SW 1271 (cell line): ENCODE results near the gene FADS2.

Experiments used
- DNase-seq, 2 experiments: peaks; one replicate each; lab custom pipeline; 2025; lab: John Stamatoyannopoulos, UW

The FADS2 gene

DNA sequence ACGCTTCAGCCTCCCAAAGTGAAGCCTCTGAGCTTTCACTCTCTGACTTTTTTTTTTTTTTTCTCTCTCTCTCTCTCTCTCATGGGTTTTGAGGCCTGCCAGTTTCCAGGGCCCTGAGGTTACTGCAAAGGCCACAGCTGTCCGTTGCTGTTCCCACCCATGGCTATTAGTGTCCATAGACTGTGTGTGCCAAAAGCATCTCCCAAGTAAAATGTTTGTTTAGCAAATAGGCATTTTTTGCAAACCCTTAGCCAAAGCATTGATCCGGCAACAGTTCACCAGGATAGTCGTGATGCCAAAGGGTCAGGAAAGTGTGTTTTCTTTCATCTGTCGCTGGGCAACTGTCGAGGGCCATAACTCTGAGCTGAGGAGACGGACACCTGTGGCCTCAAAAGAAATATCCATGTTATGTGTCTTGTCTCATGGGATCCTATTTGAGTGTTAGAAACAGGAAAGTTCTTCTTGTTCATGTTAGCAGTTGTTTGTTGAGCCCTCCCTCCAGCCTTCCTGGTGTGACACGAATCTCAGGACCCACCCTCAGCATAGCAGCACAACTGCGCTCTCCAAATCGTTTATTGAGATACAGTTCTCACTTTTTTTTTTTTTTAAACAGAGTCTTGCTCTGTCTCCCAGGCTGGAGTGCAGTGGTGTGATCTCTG lies 18.4 kb downstream of the FADS2 start:
- DNase-seq, result no peak

DNA sequence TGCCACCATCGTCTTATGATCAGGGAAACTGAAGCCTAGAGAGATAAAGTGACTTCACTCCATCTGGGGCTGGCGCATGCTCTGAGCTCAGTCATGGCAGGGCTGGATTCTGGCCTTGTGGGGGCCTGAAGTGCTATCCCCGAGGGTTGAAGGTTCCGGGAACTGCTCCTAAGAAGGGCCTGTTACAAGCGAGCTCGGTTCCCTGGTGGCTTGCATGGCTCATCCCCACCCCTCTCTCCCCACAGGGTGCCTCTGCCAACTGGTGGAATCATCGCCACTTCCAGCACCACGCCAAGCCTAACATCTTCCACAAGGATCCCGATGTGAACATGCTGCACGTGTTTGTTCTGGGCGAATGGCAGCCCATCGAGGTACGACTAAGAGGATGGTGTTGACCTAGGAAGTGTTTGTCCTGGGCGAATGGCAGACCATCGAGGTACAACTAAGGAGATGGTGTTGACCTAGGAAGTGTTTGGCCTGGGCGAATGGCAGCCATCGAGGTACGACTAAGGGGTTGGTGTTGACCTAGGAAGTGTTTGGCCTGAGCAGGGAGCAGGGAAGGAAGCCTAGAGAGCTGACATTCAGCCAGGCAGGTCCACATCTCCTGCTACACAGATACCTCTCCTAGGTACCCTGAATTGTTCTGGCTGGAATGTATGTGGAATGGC lies 19.9 kb downstream of the FADS2 start:
- DNase-seq, result no peak

DNA sequence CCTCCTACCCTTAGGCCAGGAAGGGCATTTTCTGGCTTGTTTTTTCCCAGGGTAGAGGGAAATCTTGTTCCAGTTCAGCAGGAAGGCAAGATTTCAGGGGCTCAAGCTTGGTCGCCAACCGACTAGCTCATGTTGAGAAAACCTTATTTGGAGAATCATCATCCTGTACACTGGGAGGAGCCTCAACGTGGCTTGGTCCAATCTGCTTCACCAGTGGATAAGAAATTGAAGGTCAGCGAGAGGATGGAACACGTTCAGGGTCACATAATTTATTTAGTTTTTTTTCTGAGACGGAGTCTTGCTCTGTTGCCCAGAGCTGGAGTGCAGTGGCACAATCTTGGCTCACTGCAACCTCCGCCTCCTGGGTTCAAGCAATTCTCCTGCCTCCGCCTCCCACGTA lies 20.5 kb downstream of the FADS2 start:
- no peak for DNase-seq

DNA sequence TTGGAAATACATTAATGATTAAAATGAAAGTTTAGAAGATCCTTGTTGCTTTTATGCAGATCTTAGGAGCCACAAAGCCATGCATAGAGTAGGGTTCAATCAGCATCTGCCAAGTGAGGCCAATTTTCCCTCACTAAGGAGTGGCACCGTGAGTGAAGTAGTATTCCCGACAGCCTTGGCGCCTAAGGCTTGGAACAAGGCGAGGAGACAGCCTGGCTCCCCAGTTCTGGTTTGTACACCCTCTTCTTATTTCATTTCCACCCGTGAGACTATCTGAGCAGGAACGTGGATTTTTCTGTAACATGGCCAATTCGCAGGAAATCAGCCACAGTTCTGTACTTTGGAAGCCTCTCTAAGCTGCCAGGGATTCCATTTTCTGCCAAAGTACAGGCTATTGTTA lies 22.6 kb downstream of the FADS2 start:
- DNase-seq, result no peak

DNA sequence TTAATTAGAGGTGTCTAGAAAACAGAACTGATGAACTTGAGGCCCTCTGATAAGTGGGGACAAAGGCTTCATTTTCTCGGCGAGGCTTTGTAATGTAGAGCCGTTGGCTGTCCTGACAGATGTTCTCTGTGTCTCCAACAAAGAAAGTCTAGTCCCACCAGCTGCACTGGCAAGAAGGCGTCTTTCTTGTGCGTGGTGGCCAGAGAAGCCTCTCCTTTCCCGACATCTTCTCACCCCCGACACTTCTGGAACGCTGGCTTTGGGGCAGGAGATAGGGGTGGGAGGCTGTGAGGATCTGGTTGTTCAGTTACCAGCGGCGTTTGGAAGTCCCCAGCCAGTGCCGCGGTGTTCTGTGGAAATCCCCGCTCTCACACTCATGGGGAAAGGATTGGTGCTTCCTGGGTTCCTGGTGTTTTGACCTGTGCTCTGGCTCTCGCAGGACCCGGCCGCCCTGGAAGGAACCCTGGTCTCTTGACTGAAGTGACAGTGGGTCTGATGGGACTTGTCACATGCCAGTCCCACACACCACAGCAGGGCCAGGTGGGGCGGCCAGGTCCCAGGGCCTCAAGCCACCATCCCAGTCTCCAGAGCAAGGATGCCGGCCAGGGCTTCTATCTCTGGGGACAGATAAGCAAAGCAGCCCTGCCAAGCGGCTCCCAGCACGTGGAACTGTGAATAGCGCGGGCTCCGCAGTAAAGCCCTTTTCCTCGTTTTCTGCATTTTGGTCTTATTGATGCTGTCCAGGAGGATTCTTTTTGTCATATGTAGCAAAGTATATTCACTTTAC lies 23.2 kb downstream of the FADS2 start:
- no peak for DNase-seq

DNA sequence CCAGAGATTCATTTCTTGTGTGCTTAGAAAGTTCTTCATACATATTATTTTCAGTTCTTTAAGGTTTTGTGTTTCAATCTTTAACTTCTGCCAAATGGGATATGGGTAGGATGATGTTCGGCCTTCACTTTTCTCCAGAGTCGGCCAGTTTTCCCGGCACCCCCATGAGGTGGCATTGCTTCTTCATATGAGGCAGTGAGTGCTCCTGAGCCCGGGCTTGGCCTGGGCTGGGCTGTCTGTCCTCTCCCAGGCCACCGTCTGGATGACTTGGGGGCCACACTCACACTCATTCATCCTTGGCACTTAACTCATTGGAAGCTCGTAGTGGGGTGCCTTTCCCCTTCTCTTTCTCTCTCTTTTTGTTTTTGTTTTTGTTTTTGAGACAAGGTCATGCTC lies 23.8 kb downstream of the FADS2 start:
- DNase-seq, result no peak

DNA sequence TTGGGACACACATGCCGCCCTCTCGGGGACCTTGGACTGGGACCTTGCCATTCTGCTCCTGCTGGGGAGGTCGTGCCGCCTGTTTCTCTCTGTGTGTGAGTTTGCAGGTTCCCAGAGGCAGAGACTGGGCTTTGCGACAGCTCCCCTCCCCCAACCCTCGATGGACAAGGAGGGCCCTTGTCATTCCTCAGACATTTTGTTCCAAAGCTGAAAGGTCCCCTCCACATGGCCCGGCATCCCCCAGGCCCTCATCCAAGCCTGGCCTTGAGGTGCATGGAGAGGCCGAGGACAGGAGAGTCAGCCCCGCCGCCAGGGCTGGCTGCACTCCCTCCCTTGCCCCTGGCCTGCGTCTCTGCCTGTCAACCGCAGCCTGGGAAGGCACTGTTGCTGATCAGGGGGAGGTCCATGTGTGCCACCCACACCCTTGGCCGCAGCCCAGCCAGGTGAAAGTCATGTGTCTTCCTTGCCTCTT lies 25.6 kb downstream of the FADS2 start:
- DNase-seq, result no peak

DNA sequence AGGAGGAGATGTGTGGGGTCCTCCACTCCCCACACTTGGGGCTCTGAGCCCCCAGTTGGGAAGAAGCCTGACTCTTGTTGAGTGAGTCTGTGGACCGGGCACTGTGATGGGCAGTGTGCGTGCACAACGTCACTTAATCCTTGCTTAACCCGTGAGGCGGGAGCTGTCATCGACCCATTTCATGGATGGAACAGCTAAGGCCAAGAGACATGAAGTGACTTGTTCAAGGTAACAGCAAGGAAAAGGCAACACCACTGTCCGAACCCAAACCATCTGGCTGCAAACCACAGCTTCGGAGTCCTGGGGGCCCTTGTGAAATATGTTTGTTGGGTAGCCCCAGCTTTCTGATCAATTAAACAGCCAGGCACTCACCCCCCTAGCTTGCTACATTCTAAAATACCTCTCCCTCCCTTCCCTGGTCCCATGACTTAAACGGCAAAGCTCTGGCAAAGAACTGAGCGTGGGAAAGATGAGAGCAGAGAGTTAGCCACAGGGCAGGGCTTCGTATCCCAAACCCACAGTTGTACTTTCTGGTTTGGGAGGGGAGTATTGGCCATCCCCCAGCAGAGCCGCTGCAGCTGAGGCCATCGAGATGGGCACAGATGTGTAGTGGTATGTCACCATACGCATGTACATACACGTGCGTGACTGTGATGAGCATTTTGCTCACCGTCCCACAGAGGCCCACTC lies 26.3 kb downstream of the FADS2 start:
- no peak for DNase-seq

DNA sequence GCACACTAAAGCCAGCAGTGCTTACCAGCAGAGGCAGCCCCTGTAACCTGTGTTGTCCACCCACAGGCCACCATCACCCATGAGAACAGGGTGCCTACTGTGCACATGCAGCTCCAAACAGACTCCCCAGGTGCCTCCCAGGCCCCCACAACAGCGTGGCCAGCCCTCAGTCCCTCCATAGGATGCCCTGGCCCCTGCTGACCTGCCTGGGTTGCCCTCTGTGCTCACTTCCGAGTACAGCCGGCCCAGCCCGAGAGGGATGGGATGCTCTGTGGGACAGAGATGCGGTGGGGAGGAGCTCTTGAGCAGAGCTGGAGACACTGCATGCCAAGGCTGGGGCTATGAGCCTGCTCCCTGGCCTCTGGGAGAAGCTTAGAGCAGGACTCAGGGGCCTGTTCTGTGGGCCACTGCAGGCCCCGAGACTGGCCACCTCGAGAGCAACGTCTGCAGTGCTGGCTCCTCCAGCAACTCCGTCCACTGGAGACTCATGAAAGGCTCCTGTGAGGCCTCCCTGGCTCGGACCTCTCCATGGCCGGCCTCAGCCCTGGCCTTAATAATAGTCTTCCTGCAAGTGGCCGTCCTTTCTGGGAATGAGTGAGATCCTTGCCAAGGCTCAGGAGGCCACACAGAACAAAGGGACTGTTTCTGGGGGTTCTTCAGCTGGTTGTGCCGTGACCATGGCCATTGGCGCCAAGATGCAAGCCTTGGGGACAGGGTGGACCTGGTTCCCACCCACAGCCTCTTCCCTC lies 27.0 kb downstream of the FADS2 start:
- no peak for DNase-seq

DNA sequence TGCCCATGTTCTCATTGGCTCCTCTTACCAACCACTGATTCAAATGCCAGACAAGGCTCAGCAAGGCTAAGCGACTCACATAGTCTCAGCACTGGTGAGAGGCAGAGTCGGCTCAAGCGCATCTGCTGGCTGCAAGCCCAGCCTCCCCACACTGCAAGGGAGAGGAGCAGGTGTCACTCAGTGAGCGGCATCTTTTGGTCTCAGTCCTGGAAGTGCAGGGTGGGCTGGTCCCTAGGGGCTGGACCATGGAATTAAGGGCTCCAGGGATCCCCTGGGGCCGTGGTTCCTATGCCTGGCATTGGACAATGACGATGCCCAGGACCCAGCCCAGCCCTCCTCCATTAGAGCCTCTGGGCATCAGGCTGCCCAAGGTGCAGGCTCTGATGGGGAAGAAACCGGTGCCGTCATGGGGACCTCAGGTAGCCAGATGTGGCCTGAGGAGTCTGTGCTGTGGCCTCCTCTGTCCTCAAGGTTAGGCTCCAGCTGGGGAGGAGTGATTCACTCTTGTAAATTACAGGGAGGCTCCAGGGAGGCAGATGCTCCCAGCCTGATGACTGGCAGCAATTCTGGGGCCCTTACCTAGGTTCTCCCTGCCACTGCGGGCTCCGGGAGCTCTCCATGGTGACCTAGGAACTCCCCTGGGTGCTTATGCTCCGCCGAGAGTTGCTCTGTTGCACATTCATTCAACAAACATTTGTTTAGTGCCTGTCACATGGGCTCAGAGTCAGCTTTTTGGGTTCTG lies 28.0 kb downstream of the FADS2 start:
- DNase-seq, result no peak

DNA sequence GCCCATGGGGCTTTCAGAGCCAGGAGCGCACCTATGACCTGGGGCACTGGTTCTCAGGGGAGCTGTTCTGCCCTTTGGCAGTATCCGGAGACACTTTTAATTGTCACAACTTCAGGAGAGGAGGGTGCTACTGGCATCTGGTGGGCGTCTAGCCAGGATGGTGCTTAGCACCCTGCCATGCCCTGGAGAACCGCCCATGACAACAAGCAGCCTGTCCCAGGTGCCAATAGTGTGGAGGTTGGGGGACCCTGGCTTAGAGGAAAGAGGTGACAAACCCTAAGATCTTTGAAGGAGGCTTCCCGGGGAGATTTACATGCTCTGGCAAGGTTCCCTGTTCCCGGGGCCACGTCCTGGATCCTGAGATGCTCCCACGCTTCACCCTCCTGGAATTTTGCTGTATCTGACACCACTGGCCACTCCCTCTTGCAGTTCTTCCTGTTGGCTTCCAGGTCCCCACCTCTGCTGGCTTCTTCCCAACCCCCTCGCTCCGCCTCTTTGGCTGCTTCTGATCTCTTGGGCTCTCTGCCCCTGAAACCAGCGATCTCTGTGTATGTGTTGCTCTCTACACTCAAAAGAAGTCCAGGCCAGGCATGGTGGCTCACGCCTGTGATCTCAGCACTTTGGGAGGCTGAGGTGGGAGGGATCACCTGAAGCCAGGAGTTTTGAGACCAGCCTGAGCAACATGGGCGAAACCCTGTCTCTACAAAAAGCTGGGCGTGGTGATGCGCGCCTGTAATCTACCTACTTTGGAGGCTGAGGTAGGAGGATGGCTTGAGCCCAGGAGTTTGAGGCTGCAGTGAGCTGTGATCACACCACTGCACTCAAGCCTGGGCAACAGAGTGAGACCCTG lies 32.2 kb downstream of the FADS2 start:
- DNase-seq, result no peak

DNA sequence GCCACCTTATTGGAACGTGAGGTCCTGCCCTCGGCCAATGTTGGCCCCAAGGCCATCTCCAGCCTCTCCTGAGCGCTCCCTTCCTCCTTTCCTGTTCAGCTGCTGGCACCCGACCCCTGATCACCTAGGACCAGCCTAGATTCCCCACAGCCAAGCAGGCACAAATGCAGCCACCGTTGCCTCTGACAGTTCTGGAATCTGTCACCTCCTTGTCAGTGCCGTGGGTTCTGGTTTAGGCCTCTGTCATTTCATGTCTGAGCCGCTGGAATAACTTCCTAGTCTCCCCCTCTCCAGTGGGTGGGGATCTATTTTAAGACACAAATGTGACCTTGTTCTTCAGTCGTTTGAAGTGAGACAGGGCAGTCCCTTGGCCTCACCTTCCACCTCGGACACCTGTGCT lies 33.5 kb downstream of the FADS2 start:
- DNase-seq, result no peak

DNA sequence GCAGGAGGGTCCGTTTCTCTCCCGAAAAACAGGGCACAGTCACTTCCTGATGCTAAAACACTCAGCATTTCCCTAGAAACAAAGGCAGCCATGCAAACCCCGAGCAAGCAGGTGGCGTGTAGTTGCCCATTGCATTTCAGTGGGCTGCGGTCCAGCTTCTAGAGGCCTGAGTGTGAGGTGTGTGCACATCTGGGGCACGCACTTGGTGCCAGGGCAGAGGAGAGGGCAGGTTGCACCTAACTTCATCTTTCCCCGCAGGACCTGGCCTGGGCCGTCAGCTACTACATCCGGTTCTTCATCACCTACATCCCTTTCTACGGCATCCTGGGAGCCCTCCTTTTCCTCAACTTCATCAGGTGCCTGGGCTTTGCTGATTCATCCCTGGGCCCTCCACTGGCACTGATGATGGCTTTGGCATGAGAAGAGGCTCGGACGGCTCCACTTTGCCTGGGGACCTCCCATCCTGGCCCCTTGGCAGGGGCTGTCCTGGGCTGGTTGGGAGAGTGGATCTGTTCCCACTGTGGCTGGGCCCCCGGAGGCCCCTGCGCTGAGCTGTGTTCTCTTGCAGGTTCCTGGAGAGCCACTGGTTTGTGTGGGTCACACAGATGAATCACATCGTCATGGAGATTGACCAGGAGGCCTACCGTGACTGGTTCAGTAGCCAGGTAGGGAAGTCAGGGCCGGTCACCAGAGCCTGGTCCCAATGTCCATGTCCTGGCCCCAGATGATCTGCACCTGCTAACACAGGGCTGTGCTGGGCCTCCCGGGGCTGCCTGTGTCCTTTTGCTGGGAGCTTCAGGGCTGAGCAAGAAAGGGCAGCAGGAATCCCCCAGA lies 34.8 kb downstream of the FADS2 start:
- DNase-seq, result no peak

DNA sequence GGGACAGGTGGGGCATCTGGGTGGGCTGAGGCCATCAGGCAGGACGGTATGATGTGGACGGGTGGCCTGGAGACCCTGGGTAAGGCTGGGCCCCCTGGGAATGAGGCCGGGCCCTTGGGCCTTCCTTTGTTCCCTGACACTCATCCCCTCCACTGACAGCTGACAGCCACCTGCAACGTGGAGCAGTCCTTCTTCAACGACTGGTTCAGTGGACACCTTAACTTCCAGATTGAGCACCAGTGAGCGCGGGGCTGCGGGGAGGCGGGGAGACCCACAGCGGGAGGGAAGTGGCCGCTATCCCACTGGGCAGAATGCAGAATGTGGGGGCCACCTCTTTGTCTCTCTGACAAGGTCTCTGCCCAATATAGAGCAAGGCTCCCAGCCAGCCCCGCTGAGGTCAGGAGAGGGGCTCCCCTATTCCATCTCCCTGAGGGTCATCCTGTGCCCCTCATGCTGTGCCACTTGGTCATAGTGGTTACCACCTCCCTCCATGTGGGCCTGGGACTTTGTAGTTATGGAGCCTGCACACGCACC lies 35.5 kb downstream of the FADS2 start:
- no peak for DNase-seq

DNA sequence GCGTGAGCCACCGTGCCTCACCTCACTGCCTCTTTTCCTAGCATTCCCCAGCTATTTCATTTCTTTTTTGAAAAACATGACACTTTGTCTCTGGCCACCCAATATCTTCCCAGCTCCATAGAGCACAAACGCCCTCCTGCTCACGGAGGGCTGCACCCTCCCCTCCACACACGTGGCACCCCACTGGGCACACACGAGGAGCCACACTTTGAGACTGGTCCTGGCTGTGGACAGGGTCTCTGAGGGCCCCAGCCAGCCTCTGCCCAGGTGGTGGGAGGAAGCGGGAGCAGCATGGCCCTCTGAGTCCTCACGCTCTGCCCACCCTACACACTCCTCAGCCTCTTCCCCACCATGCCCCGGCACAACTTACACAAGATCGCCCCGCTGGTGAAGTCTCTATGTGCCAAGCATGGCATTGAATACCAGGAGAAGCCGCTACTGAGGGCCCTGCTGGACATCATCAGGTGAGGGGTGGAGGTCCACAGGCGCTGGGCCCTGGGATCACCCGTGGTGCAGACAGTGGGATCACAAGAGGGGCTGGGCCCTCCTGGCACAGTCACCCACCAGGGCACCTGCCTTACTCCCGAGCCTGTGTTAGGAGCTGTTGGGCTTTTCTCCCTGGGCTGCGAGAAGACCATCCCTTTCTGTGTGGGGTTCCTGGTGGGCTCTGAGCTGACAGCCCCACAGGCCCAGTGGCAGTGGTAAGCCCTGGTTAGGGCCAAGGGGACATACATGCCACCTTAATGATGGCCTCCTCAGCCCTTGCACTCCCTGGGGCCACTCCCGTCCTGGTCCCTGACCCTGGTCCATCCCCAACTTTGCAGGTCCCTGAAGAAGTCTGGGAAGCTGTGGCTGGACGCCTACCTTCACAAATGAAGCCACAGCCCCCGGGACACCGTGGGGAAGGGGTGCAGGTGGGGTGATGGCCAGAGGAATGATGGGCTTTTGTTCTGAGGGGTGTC lies 37.0 kb downstream of the FADS2 start:
- DNase-seq, result no peak

DNA sequence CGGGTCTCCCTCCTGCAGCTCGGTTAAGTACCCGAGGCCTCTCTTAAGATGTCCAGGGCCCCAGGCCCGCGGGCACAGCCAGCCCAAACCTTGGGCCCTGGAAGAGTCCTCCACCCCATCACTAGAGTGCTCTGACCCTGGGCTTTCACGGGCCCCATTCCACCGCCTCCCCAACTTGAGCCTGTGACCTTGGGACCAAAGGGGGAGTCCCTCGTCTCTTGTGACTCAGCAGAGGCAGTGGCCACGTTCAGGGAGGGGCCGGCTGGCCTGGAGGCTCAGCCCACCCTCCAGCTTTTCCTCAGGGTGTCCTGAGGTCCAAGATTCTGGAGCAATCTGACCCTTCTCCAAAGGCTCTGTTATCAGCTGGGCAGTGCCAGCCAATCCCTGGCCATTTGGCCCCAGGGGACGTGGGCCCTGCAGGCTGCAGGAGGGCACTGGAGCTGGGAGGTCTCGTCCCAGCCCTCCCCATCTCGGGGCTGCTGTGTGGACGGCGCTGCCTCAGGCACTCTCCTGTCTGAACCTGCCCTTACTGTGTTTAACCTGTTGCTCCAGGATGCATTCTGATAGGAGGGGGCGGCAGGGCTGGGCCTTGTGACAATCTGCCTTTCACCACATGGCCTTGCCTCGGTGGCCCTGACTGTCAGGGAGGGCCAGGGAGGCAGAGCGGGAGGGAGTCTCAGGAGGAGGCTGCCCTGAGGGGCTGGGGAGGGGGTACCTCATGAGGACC lies 38.3 kb downstream of the FADS2 start:
- DNase-seq, result no peak

DNA sequence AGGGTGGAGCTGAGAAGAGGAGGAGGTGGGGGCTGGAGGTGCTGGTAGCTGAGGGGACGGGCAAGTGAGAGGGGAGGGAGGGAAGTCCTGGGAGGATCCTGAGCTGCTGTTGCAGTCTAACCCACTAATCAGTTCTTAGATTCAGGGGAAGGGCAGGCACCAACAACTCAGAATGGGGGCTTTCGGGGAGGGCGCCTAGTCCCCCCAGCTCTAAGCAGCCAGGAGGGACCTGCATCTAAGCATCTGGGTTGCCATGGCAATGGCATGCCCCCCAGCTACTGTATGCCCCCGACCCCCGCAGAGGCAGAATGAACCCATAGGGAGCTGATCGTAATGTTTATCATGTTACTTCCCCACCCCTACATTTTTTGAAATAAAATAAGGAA lies 38.9 kb downstream of the FADS2 start:
- DNase-seq, result no peak
